Stimulated activated naive CD4-positive, alpha-beta T cell treated with Interleukin-2 at 50 U/mL for 16 hours (primary cell): ENCODE measurements around the gene PTPN1.
"Not testable (repeated sequence)": the region's sequence is repeated elsewhere in the genome, so short reads cannot be mapped to it uniquely, and the experiment has no call there.

Experiments
- DNase-seq: peaks from one replicate; lab custom pipeline; 2025; lab: John Stamatoyannopoulos, UW

The PTPN1 gene

GRCh38 chr20:50610212-50610718 is 100.1 kb downstream of the PTPN1 start:
- no peak for DNase-seq

- no peak for DNase-seq
These were observed 101.1 kb downstream of the PTPN1 start for GRCh38 chr20:50611128-50611810.

- DNase-seq, result no peak
These were observed 103.4 kb downstream of the PTPN1 start for GRCh38 chr20:50613438-50614169.

GRCh38 chr20:50615407-50615806 is 105.2 kb downstream of the PTPN1 start:
- no peak for DNase-seq

GRCh38 chr20:50617022-50617421 is 106.8 kb downstream of the PTPN1 start:
- DNase-seq, result no peak

- no peak for DNase-seq
These were observed 108.4 kb downstream of the PTPN1 start for GRCh38 chr20:50618537-50618936.

GRCh38 chr20:50620459-50620858 is 110.3 kb downstream of the PTPN1 start:
- DNase-seq, result not testable (repeated sequence)

- no peak for DNase-seq
These were observed 111.0 kb downstream of the PTPN1 start for GRCh38 chr20:50621068-50621665.

GRCh38 chr20:50624351-50625016 is 114.3 kb downstream of the PTPN1 start:
- DNase-seq, result no peak

GRCh38 chr20:50625986-50626677 is 115.9 kb downstream of the PTPN1 start:
- peak; percentile 4 for DNase-seq

GRCh38 chr20:50627747-50628146 is 117.6 kb downstream of the PTPN1 start:
- DNase-seq, result no peak

- DNase-seq, result no peak
These were observed 118.1 kb downstream of the PTPN1 start for GRCh38 chr20:50628332-50628731.

GRCh38 chr20:50628853-50629669 is 118.9 kb downstream of the PTPN1 start:
- no peak for DNase-seq

- no peak for DNase-seq
These were observed 119.5 kb downstream of the PTPN1 start for GRCh38 chr20:50629670-50630045.

- DNase-seq, result no peak
These were observed 120.5 kb downstream of the PTPN1 start for GRCh38 chr20:50630578-50631263.

- no peak for DNase-seq
These were observed 122.1 kb downstream of the PTPN1 start for GRCh38 chr20:50632236-50632635.

- no peak for DNase-seq
These were observed 122.5 kb downstream of the PTPN1 start for GRCh38 chr20:50632701-50633100.

- no peak for DNase-seq
These were observed 123.2 kb downstream of the PTPN1 start for GRCh38 chr20:50633361-50633760.

- no peak for DNase-seq
These were observed 124.0 kb downstream of the PTPN1 start for GRCh38 chr20:50634191-50634590.
